ENCODE measurements around the gene CCDC50. TPM values are rescaled to one million over a fixed set of nuclear protein-coding genes. Genes with fewer than 3 reads are reported as not detected.
A peak's percentile ranks its signal among the peaks of the same experiment; 100 is the strongest.

The CCDC50 gene
- total and polyA plus RNA-seq, 7 donors: 15.4 to 41.5 (median 27.6) TPM

GRCh38 chr3:191347228-191347627 is 18.0 kb downstream of the CCDC50 start:
- DNase-seq (no peak), ATAC-seq (no peak)
- 74 to 89% (median 74%) methylated on average over 3 of the region's 3 CpGs for WGBS, 3 donors
- no peaks in the 10 kb centered on the region for H3K27me3 ChIP-seq (ENCODE audit: insufficient read depth in 3 of 3, low read length in 2 of 3)
- no peaks in the 10 kb centered on the region for H3K9me3 ChIP-seq
- TF ChIP-seq, protein P1, sequence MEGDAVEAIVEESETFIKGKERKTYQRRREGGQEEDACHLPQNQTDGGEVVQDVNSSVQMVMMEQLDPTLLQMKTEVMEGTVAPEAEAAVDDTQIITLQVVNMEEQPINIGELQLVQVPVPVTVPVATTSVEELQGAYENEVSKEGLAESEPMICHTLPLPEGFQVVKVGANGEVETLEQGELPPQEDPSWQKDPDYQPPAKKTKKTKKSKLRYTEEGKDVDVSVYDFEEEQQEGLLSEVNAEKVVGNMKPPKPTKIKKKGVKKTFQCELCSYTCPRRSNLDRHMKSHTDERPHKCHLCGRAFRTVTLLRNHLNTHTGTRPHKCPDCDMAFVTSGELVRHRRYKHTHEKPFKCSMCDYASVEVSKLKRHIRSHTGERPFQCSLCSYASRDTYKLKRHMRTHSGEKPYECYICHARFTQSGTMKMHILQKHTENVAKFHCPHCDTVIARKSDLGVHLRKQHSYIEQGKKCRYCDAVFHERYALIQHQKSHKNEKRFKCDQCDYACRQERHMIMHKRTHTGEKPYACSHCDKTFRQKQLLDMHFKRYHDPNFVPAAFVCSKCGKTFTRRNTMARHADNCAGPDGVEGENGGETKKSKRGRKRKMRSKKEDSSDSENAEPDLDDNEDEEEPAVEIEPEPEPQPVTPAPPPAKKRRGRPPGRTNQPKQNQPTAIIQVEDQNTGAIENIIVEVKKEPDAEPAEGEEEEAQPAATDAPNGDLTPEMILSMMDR (IDR thresholded peaks at IDR 0.05): no peak
- H3K4me3 ChIP-seq: no peak overlapping the region
- no peaks in the 10 kb centered on the region for H3K36me3 ChIP-seq (ENCODE audit: insufficient read depth in 1 of 2, low read depth in 1 of 2)
- intact Hi-C loops (cut with DNase I): no loop called here
- H3K27ac ChIP-seq: no peak overlapping the region
- H3K4me1 ChIP-seq: peaks cover 40% of the 10 kb centered on the region

GRCh38 chr3:191348098-191348497 is 18.9 kb downstream of the CCDC50 start:
- no peak for ATAC-seq
- Histone ChIP-seq H3K4me1 (peaks cover 32% of the 10 kb centered on the region), H3K36me3 (ENCODE audit: insufficient read depth in 1 of 2, low read depth in 1 of 2) (no peaks in the 10 kb centered on the region), H3K27ac (no peak overlapping the region), H3K9me3 (no peaks in the 10 kb centered on the region), H3K27me3 (ENCODE audit: insufficient read depth in 3 of 3, low read length in 2 of 3) (no peaks in the 10 kb centered on the region), H3K4me3 (no peak overlapping the region)
- WGBS, 3 donors: 91 to 100% (median 96%) methylated on average over 1 of the region's 1 CpG
- TF ChIP-seq, protein P1 (IDR thresholded peaks at IDR 0.05): no peak
- DNase-seq: no peak
- intact Hi-C loops (cut with DNase I): no loop called here

GRCh38 chr3:191350396-191351090 is 21.3 kb downstream of the CCDC50 start:
- intact Hi-C loops (cut with DNase I): no loop called here
- ATAC-seq (no peak), DNase-seq (no peak)
- no peaks in the 10 kb centered on the region for H3K27me3 ChIP-seq (ENCODE audit: insufficient read depth in 3 of 3, low read length in 2 of 3)
- no peaks in the 10 kb centered on the region for H3K36me3 ChIP-seq (ENCODE audit: insufficient read depth in 1 of 2, low read depth in 1 of 2)
- peaks cover 28% of the 10 kb centered on the region for H3K4me1 ChIP-seq
- H3K4me3 ChIP-seq: no peak overlapping the region
- TF ChIP-seq, protein P1 (IDR thresholded peaks at IDR 0.05): no peak
- H3K9me3 ChIP-seq: no peaks in the 10 kb centered on the region
- 48 to 51% (median 48%) methylated on average over 5 of the region's 5 CpGs for WGBS, 3 donors
- no peak overlapping the region for H3K27ac ChIP-seq

GRCh38 chr3:191352014-191352413 is 22.8 kb downstream of the CCDC50 start:
- Histone ChIP-seq H3K36me3 (ENCODE audit: insufficient read depth in 1 of 2, low read depth in 1 of 2) (no peaks in the 10 kb centered on the region), H3K4me3 (no peak overlapping the region), H3K27me3 (ENCODE audit: insufficient read depth in 3 of 3, low read length in 2 of 3) (no peaks in the 10 kb centered on the region), H3K27ac (no peak overlapping the region), H3K4me1 (peaks cover 41% of the 10 kb centered on the region), H3K9me3 (no peaks in the 10 kb centered on the region)
- 69 to 76% (median 74%) methylated on average over 1 of the region's 1 CpG for WGBS, 3 donors
- peak in 1 of 4 donors; percentile 33 for ATAC-seq
- DNase-seq: no peak
- intact Hi-C loops (cut with DNase I): no loop called here
- TF ChIP-seq, protein P1 (IDR thresholded peaks at IDR 0.05): no peak

All from psoas muscle (tissue), 8 donors.